ENCODE results near the gene PAK5.

The PAK5 gene

DNA sequence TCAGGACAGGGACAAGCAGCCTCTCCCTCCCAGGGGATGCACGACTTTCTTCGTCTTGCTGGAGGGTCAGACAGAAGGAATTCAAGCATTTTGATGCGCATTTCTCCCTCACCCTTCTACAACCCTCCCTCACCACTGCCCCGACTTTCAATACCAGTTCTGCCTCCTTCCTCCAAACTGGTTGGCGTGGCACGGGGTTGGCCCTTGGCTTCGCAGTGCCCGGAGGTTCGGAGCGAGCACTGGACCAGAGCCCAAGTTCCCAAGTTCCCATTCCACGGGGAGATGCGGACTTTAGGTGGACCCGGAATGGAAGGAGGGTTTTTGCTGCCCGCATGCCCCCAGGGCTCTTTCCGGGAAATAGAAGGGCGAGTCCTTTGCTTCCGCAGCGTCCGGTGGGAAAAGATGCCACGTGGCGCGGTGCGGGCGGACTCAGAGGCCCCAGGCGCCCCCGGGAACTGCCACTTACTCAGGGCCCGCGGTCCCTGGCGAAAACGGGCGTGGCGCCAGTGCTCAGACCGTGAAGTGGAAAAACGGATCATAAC, 332.5 kb downstream of the PAK5 start:
- in situ Hi-C loops (cut with HindIII; ENCODE audit: low sequenced_read_pairs) = no loop called here

DNA sequence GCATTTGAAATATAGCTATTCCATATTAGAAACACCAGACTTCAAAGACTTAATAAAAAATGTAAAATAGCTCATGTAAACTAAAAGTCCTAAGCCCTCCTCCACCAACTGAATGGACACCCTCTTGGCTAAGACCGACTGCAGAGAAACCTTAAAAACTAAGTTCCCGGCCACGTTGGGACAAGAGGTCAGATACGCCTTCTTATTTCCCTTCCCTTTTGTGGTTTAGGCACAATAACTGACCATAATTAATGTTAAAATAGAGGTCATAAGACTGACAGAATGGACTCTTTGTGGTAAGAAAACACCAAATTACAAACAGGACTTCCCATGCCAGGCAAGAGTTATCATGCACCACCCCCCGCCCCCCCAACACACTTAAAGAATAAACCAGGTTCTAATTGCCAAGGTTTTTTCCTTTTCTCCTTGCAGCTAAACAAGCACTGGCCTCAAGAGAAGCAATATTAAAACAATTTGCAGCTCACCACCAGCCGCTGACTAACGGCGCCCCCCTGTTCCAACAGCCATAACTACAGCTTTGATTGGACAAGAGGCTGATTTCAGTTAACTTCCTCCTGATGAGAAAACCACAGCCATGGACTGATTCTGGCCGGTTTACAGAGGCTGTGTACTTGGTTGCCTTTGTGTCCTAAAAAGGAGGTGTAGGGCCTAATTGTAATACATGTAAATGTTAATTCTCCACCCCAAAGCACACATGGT, 335.2 kb downstream of the PAK5 start:
- in situ Hi-C loops (cut with HindIII; ENCODE audit: low sequenced_read_pairs) = no loop called here

- in situ Hi-C loops (cut with HindIII; ENCODE audit: low sequenced_read_pairs) = no loop called here
Observed at GRCh38 chr20:9501473-9501872, 337.4 kb downstream of the PAK5 start.

DNA sequence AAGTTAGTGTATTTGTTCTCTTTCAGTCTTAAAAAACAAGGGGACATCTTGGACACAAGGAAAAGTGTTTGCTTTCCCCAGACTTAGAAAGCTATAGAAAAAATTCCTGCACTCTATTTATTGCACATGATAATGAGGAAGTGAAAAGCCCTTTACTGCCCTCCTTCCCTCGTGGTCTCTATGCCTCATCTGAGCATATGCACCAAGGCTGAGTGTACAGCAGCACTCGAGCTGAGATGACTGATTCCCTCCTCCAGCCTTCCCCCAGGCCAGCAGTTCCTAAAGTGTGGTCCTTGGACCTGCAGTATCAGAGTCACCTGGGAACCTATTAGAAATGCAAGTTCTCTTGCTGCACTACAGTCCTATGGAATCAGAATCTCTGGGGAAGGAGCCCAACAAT, 338.8 kb downstream of the PAK5 start:
- in situ Hi-C loops (cut with HindIII; ENCODE audit: low sequenced_read_pairs) = no loop called here

DNA sequence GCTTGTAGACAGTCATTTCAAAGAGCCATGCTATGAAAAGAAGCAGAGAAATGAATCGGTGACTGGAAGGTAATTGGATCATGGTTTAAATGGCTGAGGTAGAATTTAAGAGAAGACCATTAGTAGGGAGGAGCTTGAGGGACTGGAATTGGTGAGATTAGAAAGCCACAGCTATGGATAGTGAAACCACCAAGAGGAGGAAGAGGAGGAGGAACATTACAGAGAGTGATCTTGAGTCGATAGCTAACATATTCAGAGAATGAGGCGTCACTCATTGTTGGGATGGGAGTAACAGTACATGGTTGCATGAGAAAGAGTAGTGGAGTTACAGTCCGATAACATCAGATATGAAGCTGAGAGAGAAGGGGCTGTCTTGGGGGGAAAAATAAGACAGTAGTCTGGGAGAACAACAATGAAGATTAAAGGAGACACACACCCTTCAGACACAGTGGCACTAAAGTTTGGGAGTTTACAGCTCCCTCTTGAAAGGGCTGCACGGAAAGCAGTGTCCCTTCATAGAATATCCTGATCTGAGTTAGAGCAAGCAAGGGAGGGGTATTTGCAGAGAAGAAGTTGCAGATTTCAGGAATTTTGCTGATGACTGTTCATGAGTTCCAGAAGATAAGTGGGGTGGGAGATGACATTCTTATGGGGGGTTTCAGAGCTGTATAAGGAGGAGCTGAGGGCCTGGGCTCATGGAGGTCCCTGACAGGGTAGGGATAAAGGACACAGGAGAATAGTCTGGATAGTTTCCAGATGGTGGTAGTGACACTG, 339.6 kb downstream of the PAK5 start:
- in situ Hi-C loops (cut with HindIII; ENCODE audit: low sequenced_read_pairs) = no loop called here

DNA sequence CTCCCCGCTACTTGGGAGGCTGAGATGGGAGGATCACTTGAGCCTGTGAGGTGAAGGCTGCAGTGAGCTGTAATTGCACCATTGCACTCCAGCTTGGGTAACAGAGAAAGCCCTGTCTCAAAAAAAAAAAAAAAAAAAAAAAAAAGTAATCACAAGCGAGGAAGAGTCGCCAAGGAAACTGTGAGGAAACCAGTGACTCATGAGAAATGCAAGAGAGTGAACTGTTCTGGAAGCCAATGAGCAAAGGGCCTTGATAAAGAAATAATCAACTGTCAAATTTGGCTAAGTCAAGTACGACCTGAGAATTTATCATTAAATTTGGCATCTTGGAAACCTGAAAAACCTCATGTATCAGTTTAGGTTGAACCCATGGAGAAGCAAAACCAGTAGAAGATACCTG, 340.6 kb downstream of the PAK5 start:
- in situ Hi-C loops (cut with HindIII; ENCODE audit: low sequenced_read_pairs) = no loop called here

GRCh38 chr20:9496155-9496554, 342.7 kb downstream of the PAK5 start:
- in situ Hi-C loops (cut with HindIII; ENCODE audit: low sequenced_read_pairs) = no loop called here

DNA sequence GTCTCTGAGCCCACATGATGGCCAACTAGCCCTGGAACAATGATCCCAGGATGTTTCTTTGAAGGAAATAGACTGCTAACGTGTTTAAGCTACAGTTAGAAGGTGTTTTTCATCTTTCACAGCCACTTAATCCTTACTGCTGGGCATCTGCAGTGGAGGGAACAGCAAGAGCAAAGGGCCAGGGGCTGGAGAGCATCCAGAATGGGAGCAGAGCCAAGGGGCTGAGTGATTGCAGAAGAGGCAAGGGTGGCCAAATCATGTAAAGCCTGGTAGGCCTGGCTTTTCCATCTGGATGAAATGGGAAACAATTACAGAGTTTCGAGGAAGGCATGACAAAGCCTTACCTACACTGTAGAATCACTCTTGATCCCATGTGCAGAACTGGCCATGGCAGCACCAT, 343.2 kb downstream of the PAK5 start:
- in situ Hi-C loops (cut with HindIII; ENCODE audit: low sequenced_read_pairs) = no loop called here

GRCh38 chr20:9493803-9494202, 345.1 kb downstream of the PAK5 start:
- in situ Hi-C loops (cut with HindIII; ENCODE audit: low sequenced_read_pairs) = no loop called here

GRCh38 chr20:9492067-9492466, 346.8 kb downstream of the PAK5 start:
- in situ Hi-C loops (cut with HindIII; ENCODE audit: low sequenced_read_pairs) = no loop called here

- in situ Hi-C loops (cut with HindIII; ENCODE audit: low sequenced_read_pairs) = no loop called here
Observed at GRCh38 chr20:9491324-9491723, 347.6 kb downstream of the PAK5 start.

- in situ Hi-C loops (cut with HindIII; ENCODE audit: low sequenced_read_pairs) = no loop called here
Observed at GRCh38 chr20:9490631-9491030, 348.2 kb downstream of the PAK5 start.

DNA sequence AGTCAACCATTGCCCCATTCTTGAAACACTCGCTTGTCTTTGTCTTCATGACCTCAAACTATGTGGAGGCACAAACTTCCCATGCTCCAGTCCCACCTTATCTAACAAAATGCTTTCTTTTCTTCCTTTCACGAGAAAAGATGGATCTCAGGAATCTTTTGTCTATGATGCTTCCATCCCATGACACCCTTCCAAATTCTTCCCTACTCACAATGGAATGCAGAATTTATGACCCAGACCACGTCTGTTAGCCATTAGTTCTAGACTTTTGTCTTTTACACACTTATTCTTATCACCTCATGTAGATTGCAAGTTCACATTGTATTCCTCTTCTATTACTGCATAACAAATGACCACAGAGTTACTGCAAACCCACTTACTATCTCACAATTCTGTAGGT, 348.7 kb downstream of the PAK5 start:
- in situ Hi-C loops (cut with HindIII; ENCODE audit: low sequenced_read_pairs) = no loop called here

DNA sequence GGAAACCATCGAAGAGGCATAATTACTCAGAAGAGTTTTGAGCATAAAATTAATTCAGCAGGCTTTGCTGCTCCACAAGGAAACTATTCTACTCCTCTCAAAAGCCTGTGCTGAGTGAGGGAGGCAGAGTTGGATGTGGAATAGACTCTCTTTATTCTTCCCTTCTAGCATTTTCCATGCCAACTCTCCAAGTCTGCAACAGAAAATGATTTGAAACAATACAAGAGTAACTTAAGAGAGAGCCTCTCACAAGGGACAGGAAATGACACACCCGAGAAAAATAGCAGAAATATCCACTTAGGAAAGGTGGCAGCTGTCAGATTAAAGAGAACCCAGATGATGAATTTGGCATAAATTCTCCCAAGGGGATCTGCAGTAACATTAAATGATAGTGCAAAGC, 350.8 kb downstream of the PAK5 start:
- in situ Hi-C loops (cut with HindIII; ENCODE audit: low sequenced_read_pairs) = no loop called here
